CD14-positive monocyte (primary cell): ENCODE results near the gene CMSS1. TPM values are rescaled to one million over a fixed set of nuclear protein-coding genes. Genes with fewer than 3 reads are reported as not detected.

Experiments
- DNase-seq, 3 donors: peaks; one replicate each; pipeline ENCODE4 v3.0.0-alpha.2; 2011 to 2022
- H2AFZ ChIP-seq: 2 replicates; pipeline ENCODE4 v1.6.0; 2012; ENCODE audit warnings: mild to moderate bottlenecking, low read depth, low read length, inconsistent platforms; ENCODE audit not compliant: insufficient read depth, poor library complexity, severe bottlenecking
- H3K27ac ChIP-seq, 2 donors: 1 replicate in 1 of 2; 2 replicates in 1 of 2; pipeline ENCODE4 v1.5.1; 2012 to 2013; ENCODE audit warnings: low read length in 2 of 2, control low read depth in 1 of 2, inconsistent platforms in 1 of 2, low read depth in 1 of 2, mild to moderate bottlenecking in 1 of 2
- H3K27me3 ChIP-seq, 2 donors: one replicate each; pipeline versions ENCODE4 v1.6.0 to v1.6.1; 2011 to 2013; ENCODE audit warnings: low read length in 2 of 2; ENCODE audit not compliant: control insufficient read depth in 2 of 2, insufficient read depth in 2 of 2
- H3K36me3 ChIP-seq, 2 donors: replicated peaks in 1 of 2; 1 replicate in 1 of 2; 2 replicates in 1 of 2; pipeline versions ENCODE4 v1.5.1 to v1.6.1; 2012 to 2013; ENCODE audit warnings: low read length in 2 of 2, control low read depth in 1 of 2, inconsistent platforms in 1 of 2, mild to moderate bottlenecking in 1 of 2; ENCODE audit not compliant: insufficient read depth in 2 of 2, control insufficient read depth in 1 of 2
- H3K4me1 ChIP-seq, 2 donors: 1 replicate in 1 of 2; 2 replicates in 1 of 2; pipeline versions ENCODE4 v1.5.1 to v1.6.1; 2012 to 2013; ENCODE audit warnings: low read length in 2 of 2, control low read depth in 1 of 2, inconsistent platforms in 1 of 2, mild to moderate bottlenecking in 1 of 2, moderate library complexity in 1 of 2; ENCODE audit not compliant: insufficient read depth in 2 of 2, control insufficient read depth in 1 of 2
- H3K4me2 ChIP-seq: replicated peaks from 2 replicates; pipeline ENCODE3; 2012; ENCODE audit warnings: low read length, moderate library complexity, mild to moderate bottlenecking; ENCODE audit not compliant: poor library complexity, severe bottlenecking; ENCODE audit errors: extremely low read depth
- H3K4me3 ChIP-seq, 3 experiments: fragments of 200-600 bp in 1 of 3; sonication (generic) in 1 of 3; replicated peaks in 1 of 3; 1 replicate in 2 of 3; 2 replicates in 1 of 3; pipeline ENCODE4 v1.5.1; 2011 to 2013; ENCODE audit warnings: low read length in 3 of 3, mild to moderate bottlenecking in 3 of 3, control low read depth in 2 of 3, low read depth in 2 of 3, inconsistent platforms in 1 of 3, moderate library complexity in 1 of 3
- H3K79me2 ChIP-seq: 2 replicates; pipeline ENCODE4 v1.6.0; 2012; ENCODE audit warnings: mild to moderate bottlenecking, control low read depth, inconsistent platforms, low read length, moderate library complexity; ENCODE audit not compliant: insufficient read depth
- H3K9ac ChIP-seq: 2 replicates; pipeline ENCODE4 v1.6.0; 2017; ENCODE audit warnings: low read length, mild to moderate bottlenecking; ENCODE audit not compliant: insufficient read depth, poor library complexity, severe bottlenecking
- H3K9me3 ChIP-seq, 2 donors: replicated peaks in 1 of 2; 1 replicate in 1 of 2; 2 replicates in 1 of 2; pipeline versions ENCODE4 v1.5.1 to v1.6.1; 2012 to 2013; ENCODE audit warnings: low read length in 2 of 2, control low read depth in 1 of 2; ENCODE audit not compliant: control insufficient read depth in 1 of 2, insufficient read depth in 1 of 2
- H4K20me1 ChIP-seq: 2 replicates; pipeline ENCODE4 v1.6.0; 2012; ENCODE audit warnings: mild to moderate bottlenecking, low read length, control low read depth, moderate library complexity; ENCODE audit not compliant: insufficient read depth
- H3K27ac Mint-ChIP-seq, 7 donors: one replicate each; pipeline ENCODE4 v1.8.0; 2020; ENCODE audit warnings: mild to moderate bottlenecking in 7 of 7, mixed read lengths in 7 of 7, moderate library complexity in 6 of 7, inconsistent platforms in 2 of 7
- H3K27me3 Mint-ChIP-seq, 3 donors: one replicate each; pipeline ENCODE4 v1.8.0; 2021 to 2022; ENCODE audit warnings: low read depth in 3 of 3, mild to moderate bottlenecking in 3 of 3, mixed read lengths in 3 of 3, moderate library complexity in 3 of 3, inconsistent platforms in 1 of 3
- H3K36me3 Mint-ChIP-seq, 2 donors: one replicate each; pipeline ENCODE4 v1.8.0; 2020; ENCODE audit warnings: mixed read lengths in 2 of 2, inconsistent platforms in 1 of 2, mild to moderate bottlenecking in 1 of 2
- H3K4me1 Mint-ChIP-seq: one replicate; pipeline ENCODE4 v1.8.0; 2020; ENCODE audit warnings: mild to moderate bottlenecking, mixed read lengths
- H3K4me3 Mint-ChIP-seq, 2 donors: one replicate each; pipeline ENCODE4 v1.8.0; 2020; ENCODE audit warnings: mild to moderate bottlenecking in 2 of 2, mixed read lengths in 2 of 2, moderate library complexity in 1 of 2
- H3K9me3 Mint-ChIP-seq, 7 donors: one replicate each; pipeline ENCODE4 v1.8.0; 2020 to 2022; ENCODE audit warnings: mixed read lengths in 7 of 7, mild to moderate bottlenecking in 6 of 7, moderate library complexity in 6 of 7, inconsistent platforms in 2 of 7
- CTCF ChIP-seq: fragments of 200-600 bp; IDR thresholded peaks from one replicate; pipeline ENCODE4 v1.8.0; 2022; ENCODE audit warnings: antibody characterized with exemption, mild to moderate bottlenecking
- WGBS: methylation state at CpG from one replicate; pipeline ENCODE4 v1.1.5; 2013; ENCODE audit warnings: missing lambda C conversion rate; ENCODE audit not compliant: insufficient coverage; 5-methylcytosine and 5-hydroxymethylcytosine counted together
- intact Hi-C, 2 donors: fragments of 100-400 bp; cut with micrococcal nuclease; formaldehyde crosslinking; loops; one replicate each; pipeline versions ENCODE4 v1.15.0 to v1.15.1; 2023
- polyA plus RNA-seq, 3 donors: library from polyadenylated mRNA; depleted of rRNA in 1 of 3; unstranded in 2 of 3; stranded (reverse) in 1 of 3; fragments of 300-500 nt in 2 of 3; fragments of >200 nt in 1 of 3; fragmentation: Illumina TruSeq in 2 of 3; gene quantifications; 1 replicate in 2 of 3; 2 replicates in 1 of 3; pipeline ENCODE4 v1.2.3, GENCODE V29; 2012 to 2021

The CMSS1 gene
- polyA plus RNA-seq, 3 donors: 1.1 to 3.6 (median 2.2) TPM

GRCh38 chr3:100107221-100107814 is 289.7 kb downstream of the CMSS1 start:
- Histone ChIP-seq H3K79me2 (no peaks in the 10 kb centered on the region), H3K9me3 (no peaks in the 10 kb centered on the region), H2AFZ (no peak overlapping the region), H4K20me1 (no peaks in the 10 kb centered on the region), H3K36me3 (no peaks in the 10 kb centered on the region), H3K27ac (no peak overlapping the region), H3K9ac (no peak overlapping the region), H3K4me3 (no peak overlapping the region), H3K4me2 (no peak overlapping the region), H3K4me1 (no peaks in the 10 kb centered on the region), H3K27me3 (no peaks in the 10 kb centered on the region)
- no peak for TF ChIP-seq CTCF
- Mint-ChIP-seq H3K27ac (no peak overlapping the region), H3K4me1 (peaks cover 13% of the 10 kb centered on the region), H3K9me3 (no peaks in the 10 kb centered on the region), H3K4me3 (no peak overlapping the region), H3K36me3 (no peaks in the 10 kb centered on the region), H3K27me3 (no peaks in the 10 kb centered on the region)
- intact Hi-C loops: no loop called here
- WGBS: no CpG with 5 or more reads among the region's 4 CpGs
- no peak for DNase-seq

GRCh38 chr3:100108464-100109079 is 290.9 kb downstream of the CMSS1 start:
- peaks cover 15% of the 10 kb centered on the region for H3K4me1 Mint-ChIP-seq
- H3K4me2 ChIP-seq: no peak overlapping the region
- no peak for TF ChIP-seq CTCF
- H3K4me3 ChIP-seq: no peak overlapping the region
- no peaks in the 10 kb centered on the region for H3K36me3 Mint-ChIP-seq
- H3K9me3 ChIP-seq: no peaks in the 10 kb centered on the region
- H3K27ac ChIP-seq: no peak overlapping the region
- no peak overlapping the region for H3K9ac ChIP-seq
- H4K20me1 ChIP-seq: no peaks in the 10 kb centered on the region
- no peaks in the 10 kb centered on the region for H3K27me3 Mint-ChIP-seq
- no peaks in the 10 kb centered on the region for H3K9me3 Mint-ChIP-seq
- H3K4me3 Mint-ChIP-seq: no peak overlapping the region
- H3K27ac Mint-ChIP-seq: no peak overlapping the region
- intact Hi-C loops: no loop called here
- 100% methylated on average over 1 of the region's 7 CpGs for WGBS
- no peaks in the 10 kb centered on the region for H3K4me1 ChIP-seq
- DNase-seq: no peak
- H3K36me3 ChIP-seq: no peaks in the 10 kb centered on the region
- no peaks in the 10 kb centered on the region for H3K27me3 ChIP-seq
- H2AFZ ChIP-seq: no peak overlapping the region
- no peaks in the 10 kb centered on the region for H3K79me2 ChIP-seq
